ENCODE results near the gene CFAP70.

DNA sequence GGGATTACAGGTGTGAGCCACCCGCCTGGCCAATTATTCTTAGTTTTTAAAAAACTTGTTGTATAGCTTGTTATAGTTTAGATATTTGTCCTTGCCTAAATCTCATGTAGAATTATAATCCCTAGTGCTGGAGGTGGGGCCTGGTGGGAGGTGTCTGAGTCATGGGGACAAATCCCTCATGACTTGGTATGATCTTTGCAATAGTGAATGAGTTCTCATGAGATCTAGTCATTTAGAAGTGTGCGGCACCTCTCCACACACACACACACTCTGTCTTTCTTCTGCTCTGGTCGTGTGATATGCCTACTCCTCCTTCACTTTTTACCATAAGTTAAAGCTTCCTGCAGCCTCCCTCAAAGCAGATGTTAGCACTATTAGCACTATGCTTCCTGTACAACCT, 153.6 kb downstream of the CFAP70 start:
- TF ChIP-seq MAX (IDR thresholded peaks at IDR 0.05) (no peak), ATF3 (IDR thresholded peaks at IDR 0.05) (no peak), ZNF274 (IDR thresholded peaks at IDR 0.05; ENCODE audit: low read depth, low read length) (no peak), RAD21 (IDR thresholded peaks at IDR 0.05; ENCODE audit: low read depth) (no peak), SIN3A (IDR thresholded peaks at IDR 0.05; ENCODE audit: low read depth) (no peak), POLR2AphosphoS5 (IDR thresholded peaks at IDR 0.05; ENCODE audit: low read depth, low read length) (no peak), EZH2 (IDR thresholded peaks at IDR 0.05) (no peak)
